ENCODE measurements around the gene TNS1.
"Not testable (repeated sequence)": the region's sequence is repeated elsewhere in the genome, so short reads cannot be mapped to it uniquely, and the experiment has no call there.

Gene TNS1

GRCh38 chr2:217787160-217787877 is 215.5 kb downstream of the TNS1 start:
- Histone ChIP-seq H3K4me3 (ENCODE audit: low read depth in 1 of 2, low read length in 1 of 2) (no peak overlapping the region), H3K36me3 (no peaks in the 10 kb centered on the region), H3K9me3 (no peaks in the 10 kb centered on the region), H3K27ac (no peak overlapping the region), H3K27me3 (peaks cover 7% of the 10 kb centered on the region), H3K4me1 (ENCODE audit: control insufficient read depth in 1 of 2, insufficient read depth in 1 of 2, low read depth in 1 of 2, low read length in 1 of 2) (peaks cover 10 to 16% of the 10 kb centered on the region in 2 experiments)
- TF ChIP-seq CTCF (IDR thresholded peaks at IDR 0.05), result no peak

- H3K27me3 ChIP-seq; H3K36me3 ChIP-seq; H3K4me3 ChIP-seq (ENCODE audit: low read depth in 1 of 2, low read length in 1 of 2); H3K9me3 ChIP-seq; H3K27ac ChIP-seq: not testable (repeated sequence)
- peaks cover 10 to 16% of the 10 kb centered on the region in 2 experiments for H3K4me1 ChIP-seq (ENCODE audit: control insufficient read depth in 1 of 2, insufficient read depth in 1 of 2, low read depth in 1 of 2, low read length in 1 of 2)
Observed at GRCh38 chr2:217786560-217786959, 216.2 kb downstream of the TNS1 start.

- Histone ChIP-seq H3K4me3 (ENCODE audit: low read depth in 1 of 2, low read length in 1 of 2) (no peak overlapping the region), H3K27ac (no peak overlapping the region), H3K9me3 (no peaks in the 10 kb centered on the region), H3K27me3 (peaks cover 7% of the 10 kb centered on the region), H3K36me3 (no peaks in the 10 kb centered on the region), H3K4me1 (ENCODE audit: control insufficient read depth in 1 of 2, insufficient read depth in 1 of 2, low read depth in 1 of 2, low read length in 1 of 2) (peaks cover 10 to 16% of the 10 kb centered on the region in 2 experiments)
- peak; percentile 91 for TF ChIP-seq CTCF (IDR thresholded peaks at IDR 0.05)
Observed at GRCh38 chr2:217785544-217786045, 217.2 kb downstream of the TNS1 start.

GRCh38 chr2:217784996-217785543 is 217.7 kb downstream of the TNS1 start:
- no peaks in the 10 kb centered on the region for H3K9me3 ChIP-seq
- peaks cover 8 to 15% of the 10 kb centered on the region in 2 experiments for H3K4me1 ChIP-seq (ENCODE audit: control insufficient read depth in 1 of 2, insufficient read depth in 1 of 2, low read depth in 1 of 2, low read length in 1 of 2)
- H3K4me3 ChIP-seq (ENCODE audit: low read depth in 1 of 2, low read length in 1 of 2), result no peak overlapping the region
- H3K27me3 ChIP-seq, result peaks cover 6% of the 10 kb centered on the region
- no peaks in the 10 kb centered on the region for H3K36me3 ChIP-seq
- H3K27ac ChIP-seq, result no peak overlapping the region
- TF ChIP-seq CTCF (IDR thresholded peaks at IDR 0.05), result no peak

GRCh38 chr2:217783243-217783642 is 219.6 kb downstream of the TNS1 start:
- no peak for TF ChIP-seq CTCF (IDR thresholded peaks at IDR 0.05)
- peaks cover 0 to 5% of the 10 kb centered on the region in 2 experiments for H3K4me1 ChIP-seq (ENCODE audit: control insufficient read depth in 1 of 2, insufficient read depth in 1 of 2, low read depth in 1 of 2, low read length in 1 of 2)
- H3K4me3 ChIP-seq (ENCODE audit: low read depth in 1 of 2, low read length in 1 of 2), result no peak overlapping the region
- H3K36me3 ChIP-seq, result no peaks in the 10 kb centered on the region
- no peaks in the 10 kb centered on the region for H3K9me3 ChIP-seq
- H3K27me3 ChIP-seq, result no peaks in the 10 kb centered on the region
- H3K27ac ChIP-seq, result no peak overlapping the region

GRCh38 chr2:217777906-217778305 is 224.9 kb downstream of the TNS1 start:
- H3K4me3 ChIP-seq (ENCODE audit: low read depth in 1 of 2, low read length in 1 of 2), result no peak overlapping the region
- H3K36me3 ChIP-seq, result no peaks in the 10 kb centered on the region
- no peaks in the 10 kb centered on the region for H3K9me3 ChIP-seq
- H3K4me1 ChIP-seq (ENCODE audit: control insufficient read depth in 1 of 2, insufficient read depth in 1 of 2, low read depth in 1 of 2, low read length in 1 of 2), result no peaks in the 10 kb centered on the region
- no peak for TF ChIP-seq CTCF (IDR thresholded peaks at IDR 0.05)
- no peaks in the 10 kb centered on the region for H3K27me3 ChIP-seq
- no peak overlapping the region for H3K27ac ChIP-seq

Measured in neutrophil (primary cell).